Measurements from ENCODE around the gene BHLHE41.

BHLHE41 gene
- total RNA-seq: 0 to 0.24 (median 0) reads per million in 9 experiments

DNA sequence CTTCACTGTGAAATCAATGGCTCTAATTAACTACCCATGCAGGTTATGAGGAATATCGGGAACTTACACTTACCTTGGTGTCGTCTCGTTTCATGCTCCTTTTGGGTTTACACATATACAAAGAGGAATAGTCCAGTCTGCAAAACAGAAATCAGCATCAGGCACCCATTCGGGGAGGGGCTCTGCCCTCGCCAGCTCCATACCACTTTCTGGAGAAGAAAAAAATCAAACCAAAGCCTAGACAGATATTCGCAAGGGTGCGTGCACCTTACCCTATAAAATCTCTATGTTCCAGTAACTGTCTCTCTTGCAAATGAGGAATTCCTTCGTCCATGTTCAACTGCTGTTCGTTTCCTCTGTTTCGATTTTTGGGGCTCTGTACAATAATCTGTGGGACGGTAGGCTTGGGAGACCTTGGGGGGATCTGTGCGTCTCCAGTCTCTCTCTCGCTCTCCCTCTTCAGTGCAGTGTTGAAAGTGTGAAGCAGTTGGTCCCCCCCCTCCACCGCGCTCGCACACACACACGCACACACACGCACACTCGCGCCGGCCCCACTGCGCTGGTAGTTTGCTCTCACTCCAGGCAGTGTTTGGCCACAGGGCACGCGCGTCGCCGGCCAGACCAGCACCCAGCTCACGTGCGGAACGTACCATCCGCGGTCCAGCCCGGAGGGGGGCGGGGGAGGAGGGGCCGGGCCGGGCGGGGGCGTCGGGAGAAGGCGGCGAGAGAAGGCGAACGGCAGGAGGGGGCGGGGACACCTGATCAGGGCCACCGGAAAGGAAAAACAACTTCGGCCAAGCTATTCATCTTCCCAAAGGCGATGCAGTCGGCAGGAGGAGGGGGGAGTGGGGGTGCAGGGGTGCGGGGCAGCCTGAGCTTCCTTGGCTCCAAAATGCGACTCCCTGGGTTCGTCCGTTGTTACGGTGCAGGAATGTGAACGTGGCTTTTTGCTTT, at the start of gene BHLHE41:
BHLHE41 (minus strand) TSS at position 592 of the 954 bp plus-strand sequence; CDS start at position 334, 258 bp downstream.
- Mint-ChIP-seq H3K27ac (no peak within 1 kb of the TSS), H3K36me3 (ENCODE audit: insufficient read depth) (no peaks in the 10 kb centered on the region), H3K4me1 (ENCODE audit: low read depth in 2 of 2) (peaks cover 25 to 31% of the 10 kb centered on the region in 2 donors), H3K9me3 (no peaks in the 10 kb centered on the region), H3K4me3 (peak within 1 kb of the TSS; percentile 77 to 79), H3K27me3 (peaks cover 79 to 80% of the 10 kb centered on the region in 2 donors)
- DNase-seq (no peak), ATAC-seq (replicated peaks) (no peak)

DNA sequence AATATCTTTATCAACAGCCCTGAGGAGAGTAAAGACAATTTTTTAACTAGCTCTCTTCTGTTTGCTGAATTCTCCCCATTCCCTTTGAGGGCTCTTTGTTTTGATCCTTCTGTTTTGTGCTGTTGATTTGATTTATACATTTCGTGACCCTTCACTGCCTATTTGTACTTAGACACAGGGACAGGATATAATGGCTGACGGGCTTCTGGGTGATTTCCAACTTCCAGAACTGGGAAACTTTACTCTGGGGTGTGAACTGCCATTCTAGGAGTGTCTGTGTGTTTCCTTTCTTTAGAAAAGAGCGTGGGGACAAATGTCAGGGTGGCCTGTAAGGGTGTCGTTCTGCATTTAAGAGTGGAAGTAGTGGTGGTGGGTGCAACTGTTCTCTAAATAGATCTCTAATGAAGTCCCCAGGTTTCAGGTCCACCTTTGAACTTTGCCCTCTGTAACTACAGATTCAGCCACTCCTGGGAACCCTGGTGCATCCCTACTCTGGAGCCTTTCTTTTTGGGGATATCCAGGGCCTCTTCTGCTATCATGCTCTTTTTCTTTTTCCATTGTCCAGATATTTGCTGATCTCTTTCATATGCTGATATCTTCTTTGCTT, 48.2 kb upstream of the BHLHE41 start:
- H3K9me3 Mint-ChIP-seq: no peaks in the 10 kb centered on the region

DNA sequence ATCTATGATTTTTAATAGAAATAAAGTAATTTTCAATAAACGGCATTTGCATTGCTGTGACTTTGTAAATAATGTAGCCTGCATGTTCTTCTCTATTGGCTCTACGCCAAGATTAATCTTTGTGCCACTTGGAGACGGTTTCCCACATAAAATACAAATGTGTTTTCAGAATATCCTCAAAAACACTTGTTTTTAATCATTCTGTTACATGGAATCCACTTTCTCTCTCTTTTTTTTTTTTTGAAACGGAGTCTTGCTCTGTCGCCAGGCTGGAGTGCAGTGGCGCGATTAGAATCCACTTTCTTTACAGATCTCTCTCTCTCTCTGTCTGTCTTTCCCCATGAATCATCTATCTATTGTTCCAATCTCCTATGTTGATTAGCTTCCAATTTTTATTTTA, 47.7 kb upstream of the BHLHE41 start:
- Mint-ChIP-seq H3K4me1 (ENCODE audit: low read depth in 2 of 2) (no peaks in the 10 kb centered on the region), H3K27ac (no peak overlapping the region), H3K36me3 (ENCODE audit: insufficient read depth) (no peaks in the 10 kb centered on the region), H3K4me3 (no peak overlapping the region), H3K27me3 (peaks cover 34 to 52% of the 10 kb centered on the region in 2 donors), H3K9me3 (no peaks in the 10 kb centered on the region)
- ATAC-seq (replicated peaks) (no peak), DNase-seq (no peak)

More for the DNA sequence above, 48.2 kb upstream of the BHLHE41 start:
- no peaks in the 10 kb centered on the region for H3K4me1 Mint-ChIP-seq (ENCODE audit: low read depth in 2 of 2)
- H3K4me3 Mint-ChIP-seq: no peak overlapping the region
- H3K27ac Mint-ChIP-seq: no peak overlapping the region
- DNase-seq: no peak
- peaks cover 33 to 49% of the 10 kb centered on the region in 2 donors for H3K27me3 Mint-ChIP-seq
- ATAC-seq (replicated peaks): no peak
- H3K36me3 Mint-ChIP-seq (ENCODE audit: insufficient read depth): no peaks in the 10 kb centered on the region

DNA sequence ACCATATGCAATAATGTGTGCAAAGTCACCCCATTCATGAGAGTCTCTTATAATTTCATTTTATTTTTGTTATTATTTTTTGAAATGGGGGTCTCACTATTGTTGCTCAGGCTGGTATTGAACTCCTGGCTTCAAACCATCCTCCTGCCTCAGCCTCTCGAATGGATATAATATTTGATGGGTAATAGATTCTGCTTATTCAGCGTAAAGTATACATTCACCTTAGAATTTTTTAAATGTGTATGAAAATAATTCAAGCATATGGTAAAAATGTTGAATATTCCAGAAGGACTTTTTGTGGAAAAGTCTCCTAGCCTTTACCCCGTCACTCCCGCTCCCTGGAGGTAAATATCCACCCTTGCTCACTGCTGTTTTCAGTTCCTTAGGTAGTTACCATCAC, 47.2 kb upstream of the BHLHE41 start:
- no peaks in the 10 kb centered on the region for H3K9me3 Mint-ChIP-seq
- no peak overlapping the region for H3K27ac Mint-ChIP-seq
- DNase-seq: no peak
- no peaks in the 10 kb centered on the region for H3K36me3 Mint-ChIP-seq (ENCODE audit: insufficient read depth)
- peaks cover 39 to 57% of the 10 kb centered on the region in 2 donors for H3K27me3 Mint-ChIP-seq
- no peak overlapping the region for H3K4me3 Mint-ChIP-seq
- H3K4me1 Mint-ChIP-seq (ENCODE audit: low read depth in 2 of 2): no peaks in the 10 kb centered on the region
- ATAC-seq (replicated peaks): no peak

DNA sequence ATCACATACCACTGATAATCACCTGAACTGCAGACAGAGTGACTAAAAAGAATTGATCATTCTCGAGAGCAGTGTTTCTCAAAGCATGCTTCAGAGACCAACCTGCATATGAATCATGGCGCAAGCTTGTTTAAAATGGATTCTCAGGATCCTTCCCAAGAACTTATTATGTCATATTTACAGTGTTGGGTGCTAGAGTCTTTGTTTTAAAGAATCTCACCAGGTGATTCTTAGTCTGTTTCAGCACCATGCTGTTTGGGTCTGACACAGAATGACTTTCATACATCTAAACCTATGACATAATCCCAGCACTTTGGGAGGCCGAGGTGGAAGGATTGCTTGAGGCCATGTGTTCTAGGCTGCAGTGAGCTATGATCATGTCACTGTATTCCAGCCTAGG, 39.3 kb upstream of the BHLHE41 start:
- ATAC-seq (replicated peaks): no peak
- Mint-ChIP-seq H3K27ac (no peak overlapping the region), H3K9me3 (no peaks in the 10 kb centered on the region), H3K27me3 (peaks cover 39 to 41% of the 10 kb centered on the region in 2 donors), H3K4me1 (ENCODE audit: low read depth in 2 of 2) (no peaks in the 10 kb centered on the region), H3K36me3 (ENCODE audit: insufficient read depth) (no peaks in the 10 kb centered on the region), H3K4me3 (no peak overlapping the region)
- no peak for DNase-seq

DNA sequence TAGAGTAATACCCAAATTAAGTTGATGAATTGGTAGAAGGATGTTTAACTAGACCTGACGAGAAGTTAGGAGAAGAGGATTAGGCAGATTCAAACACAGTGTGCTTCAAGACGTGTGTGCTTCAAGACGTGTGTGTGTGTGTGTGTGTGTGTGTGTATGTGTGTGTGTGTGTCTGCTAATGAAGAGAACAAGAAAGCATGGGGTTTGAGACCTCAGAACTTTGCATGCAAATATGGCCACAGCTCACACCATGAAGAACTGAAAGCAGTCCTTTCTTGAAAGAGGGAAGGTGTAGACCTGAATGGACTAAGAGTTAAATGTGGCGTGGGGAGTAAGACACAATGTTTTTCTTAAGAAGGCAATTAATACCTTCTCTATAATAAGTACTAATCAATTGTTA, 38.1 kb upstream of the BHLHE41 start:
- no peak for ATAC-seq (replicated peaks)
- Mint-ChIP-seq H3K4me3 (no peak overlapping the region), H3K27ac (no peak overlapping the region)

DNA sequence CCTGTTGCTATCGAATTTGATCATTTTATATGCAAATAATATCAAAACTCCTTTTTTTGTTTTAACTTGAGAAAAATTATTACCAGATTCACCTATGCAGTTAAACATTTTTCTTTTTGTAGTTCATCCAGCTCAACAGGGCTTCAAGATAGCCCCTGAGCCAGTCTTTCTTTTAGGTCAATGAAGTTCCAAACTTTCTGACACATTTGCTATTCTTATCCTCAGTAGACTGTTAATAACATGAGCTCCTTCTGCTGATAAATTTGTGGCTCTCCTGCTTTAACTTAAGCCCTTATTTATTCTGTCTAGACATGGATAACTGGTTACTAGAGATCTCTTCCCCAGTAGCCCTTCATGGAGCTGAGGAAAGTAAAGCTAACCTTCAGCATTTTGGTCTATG, 37.3 kb upstream of the BHLHE41 start:
- Mint-ChIP-seq H3K9me3 (no peaks in the 10 kb centered on the region), H3K4me3 (no peak overlapping the region), H3K36me3 (ENCODE audit: insufficient read depth) (no peaks in the 10 kb centered on the region), H3K27ac (no peak overlapping the region), H3K4me1 (ENCODE audit: low read depth in 2 of 2) (no peaks in the 10 kb centered on the region), H3K27me3 (peaks cover 31 to 35% of the 10 kb centered on the region in 2 donors)
- DNase-seq (no peak), ATAC-seq (replicated peaks) (no peak)

More for the DNA sequence above, 38.1 kb upstream of the BHLHE41 start:
- Mint-ChIP-seq H3K9me3 (no peaks in the 10 kb centered on the region), H3K36me3 (ENCODE audit: insufficient read depth) (no peaks in the 10 kb centered on the region), H3K27me3 (peaks cover 38 to 41% of the 10 kb centered on the region in 2 donors), H3K4me1 (ENCODE audit: low read depth in 2 of 2) (no peaks in the 10 kb centered on the region)
- no peak for DNase-seq

DNA sequence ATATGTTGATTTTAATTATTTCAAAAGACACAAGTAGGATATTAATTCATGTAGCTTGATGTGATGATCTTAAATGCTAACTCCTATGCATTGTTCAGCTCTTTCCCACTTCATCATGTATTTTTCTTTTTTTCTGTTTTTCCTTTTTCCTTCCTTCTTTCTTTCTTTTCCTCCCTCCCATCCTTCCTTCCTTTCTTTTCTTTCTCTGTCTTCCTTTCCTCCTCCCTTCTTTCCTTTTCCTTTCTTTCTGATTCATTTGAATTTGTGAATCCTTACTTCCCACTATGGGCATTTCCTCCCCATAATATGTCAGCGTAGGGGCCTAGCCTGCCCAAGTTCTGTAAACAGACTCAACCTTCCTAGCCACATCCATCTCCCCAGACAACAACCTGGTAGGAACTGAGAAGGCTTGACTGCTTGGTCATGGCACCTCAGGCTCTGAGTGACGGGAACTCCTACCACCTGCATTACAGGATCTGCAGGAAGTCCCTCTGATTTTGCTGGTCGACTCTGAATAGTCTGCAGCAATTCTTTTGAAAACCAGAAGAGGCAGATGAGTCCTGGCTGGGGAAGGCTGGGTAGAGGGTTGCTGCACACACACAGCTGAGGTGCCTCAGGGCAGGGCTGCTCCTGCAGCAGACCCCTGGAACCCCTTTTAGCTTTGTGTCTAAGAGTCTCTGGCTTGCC, 33.4 kb upstream of the BHLHE41 start:
- Mint-ChIP-seq H3K27me3 (peaks cover 31 to 42% of the 10 kb centered on the region in 2 donors), H3K4me1 (ENCODE audit: low read depth in 2 of 2) (no peaks in the 10 kb centered on the region), H3K4me3 (no peak overlapping the region), H3K27ac (no peak overlapping the region), H3K36me3 (ENCODE audit: insufficient read depth) (no peaks in the 10 kb centered on the region), H3K9me3 (no peaks in the 10 kb centered on the region)
- ATAC-seq (replicated peaks) (no peak), DNase-seq (no peak)

DNA sequence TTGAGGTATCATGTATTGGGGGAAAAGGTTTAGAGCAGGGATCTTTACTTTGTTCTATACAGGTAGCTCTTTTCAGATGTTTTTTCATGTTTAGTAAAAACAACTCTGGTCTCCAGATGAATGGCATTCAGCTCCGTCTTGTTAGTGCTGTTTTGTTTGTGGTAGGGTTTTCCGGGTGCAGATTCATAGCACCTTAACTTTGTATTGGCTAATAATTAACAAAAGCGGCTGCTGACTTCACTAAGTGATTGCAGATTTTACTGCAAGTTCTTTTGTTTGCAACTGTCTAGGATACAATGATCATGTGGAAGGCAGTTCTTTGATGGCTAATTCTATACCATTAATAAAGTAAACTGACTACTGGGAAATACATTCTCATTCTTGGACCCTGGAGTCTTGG, 32.2 kb upstream of the BHLHE41 start:
- H3K4me1 Mint-ChIP-seq (ENCODE audit: low read depth in 2 of 2): no peaks in the 10 kb centered on the region
- ATAC-seq (replicated peaks) (no peak), DNase-seq (no peak)
- no peak overlapping the region for H3K27ac Mint-ChIP-seq
- no peaks in the 10 kb centered on the region for H3K9me3 Mint-ChIP-seq
- no peaks in the 10 kb centered on the region for H3K36me3 Mint-ChIP-seq (ENCODE audit: insufficient read depth)
- H3K27me3 Mint-ChIP-seq: peaks cover 31 to 51% of the 10 kb centered on the region in 2 donors
- H3K4me3 Mint-ChIP-seq: no peak overlapping the region

DNA sequence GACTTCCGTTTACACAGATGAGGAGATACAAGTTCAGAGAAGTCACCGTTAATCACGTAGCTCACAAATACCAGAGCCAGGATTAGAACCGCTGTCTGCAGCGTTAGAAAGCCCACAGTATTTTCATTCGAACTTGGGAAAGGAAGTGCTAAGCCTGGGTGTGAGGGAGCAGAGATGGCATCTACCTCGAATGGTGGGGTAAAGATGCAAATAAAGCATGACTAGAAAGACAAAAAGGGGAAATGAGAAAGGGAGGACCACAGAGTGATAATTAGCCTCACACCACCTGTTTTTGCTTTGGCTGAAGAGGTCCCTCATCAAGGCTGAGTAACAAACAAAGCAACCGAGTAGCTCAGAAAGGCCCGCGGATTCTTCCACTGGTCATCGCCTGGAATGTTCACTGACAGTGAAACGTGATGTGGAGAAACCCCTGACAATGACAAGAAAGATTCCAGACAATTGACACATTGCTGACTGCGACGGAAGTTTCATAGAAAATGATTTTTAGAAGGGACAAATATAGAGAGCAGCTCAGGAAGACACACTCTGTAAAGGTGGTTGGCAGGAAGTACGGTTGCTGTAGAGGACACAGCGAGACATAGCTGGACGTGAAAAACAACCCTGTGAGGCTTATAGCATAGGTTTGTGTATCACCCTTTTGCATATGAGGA, 31.5 kb upstream of the BHLHE41 start:
- Mint-ChIP-seq H3K4me1 (ENCODE audit: low read depth in 2 of 2) (no peaks in the 10 kb centered on the region), H3K9me3 (no peaks in the 10 kb centered on the region), H3K27me3 (peaks cover 31 to 50% of the 10 kb centered on the region in 2 donors), H3K36me3 (ENCODE audit: insufficient read depth) (no peaks in the 10 kb centered on the region), H3K27ac (no peak overlapping the region), H3K4me3 (no peak overlapping the region)
- DNase-seq (no peak), ATAC-seq (replicated peaks) (peak; percentile 51)

DNA sequence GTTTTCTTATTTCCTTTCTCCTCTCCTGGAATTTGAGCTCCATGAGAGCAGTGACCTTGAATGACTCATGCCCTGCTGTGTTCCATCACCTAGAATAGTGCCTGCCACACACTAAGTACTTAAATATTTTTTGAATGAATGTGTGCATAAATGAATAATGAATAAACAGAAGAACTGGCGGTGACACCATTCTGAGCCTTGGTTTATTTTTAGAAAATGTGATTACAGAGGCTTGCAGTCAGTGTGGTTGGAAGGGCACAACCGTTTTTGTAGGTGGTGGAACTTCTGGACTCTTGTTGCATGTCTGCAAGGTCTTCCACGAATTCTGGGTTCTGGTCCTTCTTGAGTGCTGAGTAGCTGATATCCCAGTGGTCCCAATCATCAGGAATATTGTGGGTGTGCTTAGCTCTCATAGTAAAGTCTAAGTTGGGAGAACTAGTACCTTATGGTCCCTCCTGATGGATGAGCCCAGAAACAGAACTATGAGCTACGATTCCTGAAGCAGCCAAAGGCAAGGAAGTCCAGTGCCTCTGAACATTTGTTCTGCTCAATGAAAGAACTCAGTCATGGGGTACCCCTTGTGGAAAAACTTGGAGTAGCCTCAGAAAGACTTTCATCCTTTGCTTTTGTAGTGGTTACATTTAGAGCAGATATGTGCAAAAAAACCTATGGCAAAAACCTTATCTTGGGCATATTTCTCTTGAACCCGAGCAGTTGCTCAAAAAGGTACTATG, 28.8 kb upstream of the BHLHE41 start:
- Mint-ChIP-seq H3K4me1 (ENCODE audit: low read depth in 2 of 2) (no peaks in the 10 kb centered on the region), H3K9me3 (no peaks in the 10 kb centered on the region), H3K4me3 (no peak overlapping the region), H3K27ac (no peak overlapping the region), H3K36me3 (ENCODE audit: insufficient read depth) (no peaks in the 10 kb centered on the region), H3K27me3 (peaks cover 24 to 39% of the 10 kb centered on the region in 2 donors)
- DNase-seq (no peak), ATAC-seq (replicated peaks) (no peak)

DNA sequence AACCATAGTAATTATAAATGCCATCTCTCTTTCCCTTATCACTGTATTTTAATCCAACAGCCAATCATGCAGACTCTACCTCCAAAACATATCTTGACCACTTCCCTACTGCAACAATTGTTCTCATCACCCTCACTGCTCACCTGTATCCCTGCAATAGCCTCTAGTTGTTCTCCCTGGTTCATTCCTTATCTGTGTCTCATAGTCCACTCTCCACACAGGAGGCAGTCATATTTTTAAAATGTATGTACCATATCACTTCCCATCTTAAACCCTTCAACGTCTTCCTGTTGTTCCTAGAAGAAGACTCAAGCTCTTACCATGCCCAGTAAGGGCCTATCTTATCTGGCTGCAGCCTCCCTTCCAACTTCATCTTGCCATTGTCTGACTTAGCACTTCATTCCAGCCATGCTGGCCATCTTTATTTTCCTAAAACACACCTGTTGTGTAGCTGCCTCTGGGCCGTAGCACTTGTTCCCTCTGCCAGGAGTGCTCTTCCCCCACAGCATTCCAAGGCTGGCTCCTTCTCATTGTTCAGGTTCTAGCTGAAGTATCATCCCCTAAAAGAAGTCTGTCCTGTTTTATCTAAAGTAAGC, 27.8 kb upstream of the BHLHE41 start:
- H3K27me3 Mint-ChIP-seq: peaks cover 29 to 40% of the 10 kb centered on the region in 2 donors
- DNase-seq: no peak
- no peak for ATAC-seq (replicated peaks)
- H3K4me3 Mint-ChIP-seq: no peak overlapping the region
- H3K36me3 Mint-ChIP-seq (ENCODE audit: insufficient read depth): no peaks in the 10 kb centered on the region
- no peak overlapping the region for H3K27ac Mint-ChIP-seq
- no peaks in the 10 kb centered on the region for H3K9me3 Mint-ChIP-seq
- no peaks in the 10 kb centered on the region for H3K4me1 Mint-ChIP-seq (ENCODE audit: low read depth in 2 of 2)
